K562 (cell line): ENCODE results near the gene TMEM267. TPM values are rescaled to one million over a fixed set of nuclear protein-coding genes. Genes with fewer than 3 reads are reported as not detected.

ENCODE experiments used
- CBX3 ChIP-seq, 2 experiments: IDR thresholded peaks; 1 replicate in 1 of 2; 2 replicates in 1 of 2; pipeline ENCODE4 v1.6.1; 2012; ENCODE audit warnings: inconsistent platforms in 2 of 2, low read length in 2 of 2, borderline replicate concordance in 1 of 2, control low read depth in 1 of 2
- ELF2 ChIP-seq: fragments of 250-450 bp; sonication (Bioruptor Pico); IDR thresholded peaks from 2 replicates; pipeline ENCODE4 v1.5.0; 2021; ENCODE audit warnings: mild to moderate bottlenecking
- HDAC3 ChIP-seq: fragments of 450-650 bp; IDR thresholded peaks from 2 replicates; pipeline ENCODE4 v1.6.1; 2018; ENCODE audit warnings: borderline replicate concordance, mild to moderate bottlenecking, moderate library complexity; ENCODE audit not compliant: partially characterized antibody
- HDGF ChIP-seq: fragments of 450-650 bp; IDR thresholded peaks from 2 replicates; pipeline ENCODE4 v1.6.1; 2016
- KAT7 ChIP-seq: sonication (generic); formaldehyde crosslinking; IDR thresholded peaks from 2 replicates; pipeline ENCODE4 v1.8.0; 2022; ENCODE audit warnings: missing genetic modification reagents, mild to moderate bottlenecking, borderline replicate concordance
- MAZ ChIP-seq, 2 experiments: fragments of 450-650 bp in 1 of 2; sonication (generic) in 1 of 2; formaldehyde crosslinking; IDR thresholded peaks in 1 of 2; conservative IDR thresholded peaks in 1 of 2; 2 replicates each; pipeline versions ENCODE4 v1.4.0 to v1.5.0; 2020; ENCODE audit warnings: mild to moderate bottlenecking in 1 of 2, missing genetic modification reagents in 1 of 2
- MTA2 ChIP-seq: fragments of 450-650 bp; IDR thresholded peaks from 2 replicates; pipeline ENCODE4 v1.6.1; 2016; ENCODE audit warnings: low read depth
- NFXL1 ChIP-seq: fragments of 450-650 bp; formaldehyde crosslinking; IDR thresholded peaks from 2 replicates; pipeline ENCODE4 v1.4.0; 2021; ENCODE audit warnings: mild to moderate bottlenecking
- POLR2G ChIP-seq: fragments of 200-400 bp; formaldehyde crosslinking; IDR thresholded peaks from 2 replicates; pipeline ENCODE4 v1.6.1; 2017; ENCODE audit warnings: low read depth, mild to moderate bottlenecking, antibody characterized with exemption, low read length, moderate library complexity
- PURB ChIP-seq: sonication (generic); formaldehyde crosslinking; IDR thresholded peaks from 2 replicates; pipeline ENCODE4 v1.9.0; 2021; ENCODE audit warnings: low read depth, mild to moderate bottlenecking, missing genetic modification reagents
- SIN3A ChIP-seq, 2 experiments: fragments of 150-350 bp in 1 of 2; IDR thresholded peaks; 2 replicates each; pipeline ENCODE4 v1.6.1; 2011 to 2016; ENCODE audit warnings: borderline replicate concordance in 2 of 2, low read depth in 2 of 2, low read length in 2 of 2, mild to moderate bottlenecking in 2 of 2, moderate library complexity in 2 of 2; ENCODE audit not compliant: control insufficient read depth in 1 of 2
- ZNF431 ChIP-seq: sonication (generic); formaldehyde crosslinking; IDR thresholded peaks from 2 replicates; pipeline ENCODE4 v1.8.0; 2022; ENCODE audit warnings: mild to moderate bottlenecking, missing genetic modification reagents
- ZNF57 ChIP-seq: fragments of 450-650 bp; formaldehyde crosslinking; IDR thresholded peaks from 2 replicates; pipeline ENCODE4 v1.4.0; 2020; ENCODE audit warnings: mild to moderate bottlenecking, moderate library complexity
- polyA plus RNA-seq, 8 experiments: library from polyadenylated mRNA; depleted of rRNA in 4 of 8; stranded (reverse) in 5 of 8; unstranded in 3 of 8; fragments of >200 nt; fragmentation: Nextera tagmentation in 2 of 8; fragmentation: Illumina TruSeq in 1 of 8; extraction: Ambion mirVana in 2 of 8; extraction: Trizol in 1 of 8; gene quantifications; 2 replicates each; pipeline versions ENCODE4 v1.2.1 to v1.2.3, GENCODE V29; 2011 to 2014; ENCODE audit warnings: inconsistent platforms in 1 of 8, missing spikeins in 1 of 8
- total RNA-seq, 7 experiments: library from RNA; depleted of rRNA in 6 of 7; stranded (reverse); fragments of >200 nt in 6 of 7; fragmentation: Illumina TruSeq in 2 of 7; extraction: Trizol in 2 of 7; gene quantifications; 2 replicates each; pipeline versions ENCODE4 v1.2.1 to v1.2.3, GENCODE V29; 2011 to 2021; ENCODE audit warnings: low replicate concordance in 1 of 7
- TF ChIP-seq, protein P1 (sequence below): fragments of 450-650 bp; conservative IDR thresholded peaks from 2 replicates; pipeline ENCODE4 v1.6.1; 2016; ENCODE audit warnings: missing genetic modification characterization, low read depth, mild to moderate bottlenecking, missing compliant biosample characterization, moderate library complexity
- TF ChIP-seq, protein P2 (sequence below): fragments of 250-450 bp; sonication (Bioruptor Pico); IDR thresholded peaks from 2 replicates; pipeline ENCODE4 v1.5.0; 2021; ENCODE audit warnings: mild to moderate bottlenecking, moderate library complexity

Gene TMEM267
- total and polyA plus RNA-seq, 9 of the 15 experiments (the other 6 are each of a cell fraction or from before 2014, with no cell fraction given): 8.1 to 61.1 (median 17.8) TPM

DNA sequence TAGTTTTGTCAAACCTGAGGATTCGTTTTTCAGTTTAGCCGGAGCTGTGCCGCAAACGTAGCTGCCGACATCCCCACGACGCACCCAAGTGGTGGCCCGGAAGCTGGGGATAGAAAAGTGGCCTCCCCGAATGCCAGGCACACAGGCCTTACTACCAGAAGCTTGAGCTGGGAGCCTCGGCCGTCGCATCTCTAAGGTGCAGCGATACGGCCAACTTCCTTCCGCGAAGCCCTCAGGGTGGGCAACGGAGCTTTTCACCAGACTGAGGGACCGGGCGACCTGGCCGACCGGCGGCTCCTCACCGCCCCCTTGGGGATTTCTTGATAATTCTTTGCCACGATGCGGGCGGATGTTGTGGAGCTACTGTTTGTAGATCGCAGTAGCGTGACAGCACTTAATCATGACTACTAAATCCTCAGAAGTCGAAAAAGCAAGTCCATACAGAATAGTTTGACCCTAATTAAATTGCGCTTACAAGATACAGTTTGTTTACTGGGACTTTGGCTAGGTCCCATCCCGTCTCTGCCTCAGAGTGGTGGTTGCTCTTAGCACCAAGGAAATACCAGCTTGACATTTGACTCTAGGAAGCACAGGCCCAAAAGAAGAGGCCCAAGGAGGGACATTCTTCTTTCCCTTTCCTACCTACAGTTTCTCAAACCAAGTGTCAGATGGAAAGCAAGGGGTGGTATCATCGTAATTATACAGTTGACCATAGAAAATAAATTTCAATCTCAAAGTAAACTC is 613 bp upstream of the TMEM267 start (continued):
- TF ChIP-seq HDAC3: peak; percentile 39
- peak; percentile 3; the same call in 1 of the 2 replicates for TF ChIP-seq POLR2G
- TF ChIP-seq PURB: no peak
- TF ChIP-seq CBX3 (IDR thresholded peaks at IDR 0.05; ENCODE audit: borderline replicate concordance in 1 of 2, low read length in 2 of 2): peak in 1 of 2 experiments; percentile 39; a peak in 2 of 3 replicates
- peak; percentile 89; the same call in 1 of the 2 replicates for TF ChIP-seq KAT7 (CRISPR knock-in tag)
- peak; percentile 37; the same call in 1 of the 2 replicates for TF ChIP-seq HDGF
- peak in 1 of 2 experiments; percentile 72; a peak in 1 of 4 replicates for TF ChIP-seq SIN3A (IDR thresholded peaks at IDR 0.05; ENCODE audit: borderline replicate concordance in 2 of 2, control insufficient read depth in 1 of 2, low read depth in 2 of 2, low read length in 2 of 2)
- TF ChIP-seq ZNF57 (CRISPR knock-in tag): no peak
- TF ChIP-seq MAZ (CRISPR knock-in tag; conservative IDR thresholded peaks at IDR 0.05 in 1 of 2, IDR thresholded peaks at IDR 0.05 in 1 of 2): peak; percentile 14 to 22; a peak in 2 of 4 replicates
- TF ChIP-seq ZNF431 (CRISPR knock-in tag): peak; percentile 67; the same call in 1 of the 2 replicates
- TF ChIP-seq, protein P1, sequence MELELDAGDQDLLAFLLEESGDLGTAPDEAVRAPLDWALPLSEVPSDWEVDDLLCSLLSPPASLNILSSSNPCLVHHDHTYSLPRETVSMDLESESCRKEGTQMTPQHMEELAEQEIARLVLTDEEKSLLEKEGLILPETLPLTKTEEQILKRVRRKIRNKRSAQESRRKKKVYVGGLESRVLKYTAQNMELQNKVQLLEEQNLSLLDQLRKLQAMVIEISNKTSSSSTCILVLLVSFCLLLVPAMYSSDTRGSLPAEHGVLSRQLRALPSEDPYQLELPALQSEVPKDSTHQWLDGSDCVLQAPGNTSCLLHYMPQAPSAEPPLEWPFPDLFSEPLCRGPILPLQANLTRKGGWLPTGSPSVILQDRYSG (tag): peak; percentile 91
- no peak for TF ChIP-seq NFXL1
- TF ChIP-seq, protein P2, sequence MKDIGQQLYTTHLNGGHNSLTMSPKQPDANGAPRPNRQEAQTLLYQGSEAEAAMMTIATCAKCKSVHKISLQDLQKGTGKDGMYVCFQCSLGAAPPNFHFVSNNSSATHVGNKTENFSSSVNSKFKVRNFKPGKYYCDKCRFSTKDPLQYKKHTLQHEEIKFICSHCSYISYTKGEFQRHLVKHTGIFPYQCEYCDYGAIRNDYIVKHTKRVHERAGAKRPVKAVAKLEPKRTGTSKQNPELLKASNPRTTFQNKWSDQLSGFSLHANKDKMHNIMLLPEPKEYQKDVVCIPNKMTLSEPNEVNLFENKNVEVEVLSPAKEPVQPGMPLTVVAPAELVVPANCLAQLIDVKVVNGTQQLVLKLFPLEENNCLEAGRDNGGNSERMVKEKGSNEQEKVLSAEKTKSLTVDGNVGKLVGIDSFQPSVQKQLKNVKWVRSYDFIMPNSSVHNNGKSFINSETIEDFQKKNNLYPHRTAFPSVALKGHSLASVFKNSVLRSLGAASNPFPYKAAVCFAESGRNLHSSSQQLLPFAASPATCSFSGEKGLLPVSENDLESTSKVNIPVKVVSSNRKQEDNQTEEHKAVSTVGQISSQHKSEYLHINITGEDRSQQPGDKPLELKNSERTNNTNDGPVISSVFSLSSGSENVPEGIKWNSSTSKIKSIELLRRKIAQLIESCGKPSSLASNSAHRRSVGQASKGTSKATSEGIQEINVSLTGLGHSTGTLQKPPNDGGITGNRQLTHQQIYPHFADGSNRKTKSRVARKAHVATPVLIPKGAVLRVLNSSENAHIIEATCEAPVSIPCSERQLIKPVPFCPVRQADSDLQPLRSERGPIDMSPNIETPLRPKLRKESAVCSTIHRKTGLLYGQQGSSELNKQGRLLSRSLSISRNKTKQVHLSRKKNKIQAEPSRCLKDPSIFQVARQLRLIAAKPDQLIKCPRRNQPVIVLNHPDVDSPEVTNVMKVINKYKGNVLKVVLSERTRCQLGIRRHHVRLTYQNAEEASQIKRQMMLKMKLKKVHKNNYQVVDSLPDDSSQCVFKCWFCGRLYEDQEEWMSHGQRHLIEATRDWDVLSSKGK (CRISPR knock-in tag): no peak
- no peak for TF ChIP-seq MTA2
- TF ChIP-seq ELF2: peak; percentile 66; the same call in 1 of the 2 replicates
